SH-SY5Y (cell line): ENCODE data around the gene CABP1.

Experiments
- GATA2 ChIP-seq: IDR thresholded peaks from 2 replicates; pipeline ENCODE4 v1.6.1; 2011; ENCODE audit warnings: mild to moderate bottlenecking, low read depth, low read length
- GATA3 ChIP-seq: IDR thresholded peaks from 2 replicates; pipeline ENCODE4 v1.6.1; 2011; ENCODE audit warnings: low read depth, mild to moderate bottlenecking, low read length, moderate library complexity

The CABP1 gene

DNA sequence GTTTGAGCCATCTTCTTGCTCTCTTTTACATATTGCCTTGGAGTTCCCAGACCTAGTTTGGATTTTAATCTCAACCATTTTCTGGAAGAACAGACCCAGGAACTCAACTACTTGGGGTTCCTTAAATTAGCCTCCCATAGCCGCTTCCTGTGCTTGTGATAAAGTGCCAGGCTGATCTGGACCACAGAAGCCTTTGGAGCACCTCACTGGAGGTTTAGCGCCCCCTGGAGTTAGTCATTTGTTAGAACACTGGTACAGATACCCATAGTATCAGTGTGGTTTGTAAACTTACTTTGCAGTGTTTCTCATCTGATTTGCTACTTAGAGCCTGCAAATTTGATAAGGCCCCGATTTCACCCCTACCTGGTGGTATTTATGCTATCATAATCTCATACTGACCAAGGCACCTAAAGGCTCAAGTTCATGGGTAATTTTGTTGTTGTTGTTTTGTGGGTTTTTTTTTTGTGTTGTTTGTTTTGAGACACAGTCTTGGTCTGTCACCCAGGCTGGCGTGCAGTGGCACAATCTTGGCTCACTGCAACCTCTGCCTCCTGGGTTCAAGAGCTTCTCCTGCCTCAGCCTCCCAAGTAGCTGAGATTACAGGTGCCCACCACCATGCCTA, 73.5 kb downstream of the CABP1 start:
- no peak for TF ChIP-seq GATA3
- TF ChIP-seq GATA2, result no peak
